ENCODE measurements around the gene KLF1.

DNA sequence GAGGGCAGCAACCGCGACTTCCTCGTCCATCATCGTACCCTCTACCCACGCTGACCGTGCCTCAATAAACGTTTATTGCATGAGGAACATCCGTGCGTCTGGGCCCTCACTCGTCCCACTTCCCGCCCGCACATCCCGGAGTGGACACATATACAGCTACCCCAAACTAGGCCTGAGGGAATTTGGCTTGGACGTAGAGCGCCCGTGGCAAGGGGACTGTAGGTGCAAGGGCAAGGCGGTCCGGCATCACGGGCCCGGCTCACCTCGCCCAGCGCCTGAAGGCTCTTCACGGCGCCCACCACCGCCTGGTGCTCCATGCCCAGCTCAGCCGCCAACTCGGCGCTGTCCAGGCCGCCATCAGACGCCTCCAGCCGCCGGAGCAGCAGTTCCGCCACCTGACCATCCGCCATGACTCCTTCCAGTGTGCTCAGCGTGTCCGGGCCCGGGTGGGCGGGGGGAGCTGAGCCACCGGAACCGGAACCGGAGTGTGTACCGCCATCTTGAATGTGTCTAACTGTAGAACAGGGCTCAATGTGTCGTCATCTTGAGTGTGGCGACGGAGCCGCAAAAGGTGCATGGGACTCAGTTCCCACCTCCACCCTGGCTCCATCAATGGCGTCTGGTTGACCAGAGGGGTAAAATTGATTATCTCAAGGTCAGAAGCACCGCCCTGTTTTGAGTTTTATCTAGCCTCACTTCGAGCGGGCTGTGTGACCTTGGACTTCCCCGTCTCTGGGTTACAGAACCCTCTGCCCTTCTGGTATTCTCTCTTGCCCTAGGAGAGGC is 46.5 kb upstream of the KLF1 start, which contains the start of gene FARSA:
- TF ChIP-seq, protein P1, sequence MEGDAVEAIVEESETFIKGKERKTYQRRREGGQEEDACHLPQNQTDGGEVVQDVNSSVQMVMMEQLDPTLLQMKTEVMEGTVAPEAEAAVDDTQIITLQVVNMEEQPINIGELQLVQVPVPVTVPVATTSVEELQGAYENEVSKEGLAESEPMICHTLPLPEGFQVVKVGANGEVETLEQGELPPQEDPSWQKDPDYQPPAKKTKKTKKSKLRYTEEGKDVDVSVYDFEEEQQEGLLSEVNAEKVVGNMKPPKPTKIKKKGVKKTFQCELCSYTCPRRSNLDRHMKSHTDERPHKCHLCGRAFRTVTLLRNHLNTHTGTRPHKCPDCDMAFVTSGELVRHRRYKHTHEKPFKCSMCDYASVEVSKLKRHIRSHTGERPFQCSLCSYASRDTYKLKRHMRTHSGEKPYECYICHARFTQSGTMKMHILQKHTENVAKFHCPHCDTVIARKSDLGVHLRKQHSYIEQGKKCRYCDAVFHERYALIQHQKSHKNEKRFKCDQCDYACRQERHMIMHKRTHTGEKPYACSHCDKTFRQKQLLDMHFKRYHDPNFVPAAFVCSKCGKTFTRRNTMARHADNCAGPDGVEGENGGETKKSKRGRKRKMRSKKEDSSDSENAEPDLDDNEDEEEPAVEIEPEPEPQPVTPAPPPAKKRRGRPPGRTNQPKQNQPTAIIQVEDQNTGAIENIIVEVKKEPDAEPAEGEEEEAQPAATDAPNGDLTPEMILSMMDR (IDR thresholded peaks at IDR 0.05), result no peak
- peak; percentile 70; the same call in 1 of the 2 replicates for TF ChIP-seq SIN3A (IDR thresholded peaks at IDR 0.05; ENCODE audit: borderline replicate concordance, insufficient read depth, low read depth, low read length)
- TF ChIP-seq, protein P2, sequence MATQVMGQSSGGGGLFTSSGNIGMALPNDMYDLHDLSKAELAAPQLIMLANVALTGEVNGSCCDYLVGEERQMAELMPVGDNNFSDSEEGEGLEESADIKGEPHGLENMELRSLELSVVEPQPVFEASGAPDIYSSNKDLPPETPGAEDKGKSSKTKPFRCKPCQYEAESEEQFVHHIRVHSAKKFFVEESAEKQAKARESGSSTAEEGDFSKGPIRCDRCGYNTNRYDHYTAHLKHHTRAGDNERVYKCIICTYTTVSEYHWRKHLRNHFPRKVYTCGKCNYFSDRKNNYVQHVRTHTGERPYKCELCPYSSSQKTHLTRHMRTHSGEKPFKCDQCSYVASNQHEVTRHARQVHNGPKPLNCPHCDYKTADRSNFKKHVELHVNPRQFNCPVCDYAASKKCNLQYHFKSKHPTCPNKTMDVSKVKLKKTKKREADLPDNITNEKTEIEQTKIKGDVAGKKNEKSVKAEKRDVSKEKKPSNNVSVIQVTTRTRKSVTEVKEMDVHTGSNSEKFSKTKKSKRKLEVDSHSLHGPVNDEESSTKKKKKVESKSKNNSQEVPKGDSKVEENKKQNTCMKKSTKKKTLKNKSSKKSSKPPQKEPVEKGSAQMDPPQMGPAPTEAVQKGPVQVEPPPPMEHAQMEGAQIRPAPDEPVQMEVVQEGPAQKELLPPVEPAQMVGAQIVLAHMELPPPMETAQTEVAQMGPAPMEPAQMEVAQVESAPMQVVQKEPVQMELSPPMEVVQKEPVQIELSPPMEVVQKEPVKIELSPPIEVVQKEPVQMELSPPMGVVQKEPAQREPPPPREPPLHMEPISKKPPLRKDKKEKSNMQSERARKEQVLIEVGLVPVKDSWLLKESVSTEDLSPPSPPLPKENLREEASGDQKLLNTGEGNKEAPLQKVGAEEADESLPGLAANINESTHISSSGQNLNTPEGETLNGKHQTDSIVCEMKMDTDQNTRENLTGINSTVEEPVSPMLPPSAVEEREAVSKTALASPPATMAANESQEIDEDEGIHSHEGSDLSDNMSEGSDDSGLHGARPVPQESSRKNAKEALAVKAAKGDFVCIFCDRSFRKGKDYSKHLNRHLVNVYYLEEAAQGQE (IDR thresholded peaks at IDR 0.05; ENCODE audit: insufficient read depth in 1 of 2, low read depth in 2 of 2, low read length in 1 of 2), result peak in 1 of 2 experiments; percentile 27; a peak in 1 of 4 replicates

All from Panc1 (cell line).